NCI-H2081 (cell line): ENCODE data around the gene OAF.
"Not testable (repeated sequence)": the region's sequence is repeated elsewhere in the genome, so short reads cannot be mapped to it uniquely, and the experiment has no call there.

ENCODE experiments used
- DNase-seq, 2 experiments: peaks; one replicate each; lab custom pipeline; 2025; lab: John Stamatoyannopoulos, UW

Gene OAF

GRCh38 chr11:120210626-120211521, at the start of gene OAF:
OAF (plus strand) TSS chr11:120211032; CDS start chr11:120211280, 248 bp downstream.
- peak; percentile 37 to 68 for DNase-seq

- no peak for DNase-seq
Observed at GRCh38 chr11:120167659-120168058, 43.2 kb upstream of the OAF start.

GRCh38 chr11:120168108-120168959, 42.5 kb upstream of the OAF start:
- no peak for DNase-seq

- peak; percentile 60 to 72 for DNase-seq
Observed at GRCh38 chr11:120168960-120169681, 41.7 kb upstream of the OAF start.

- DNase-seq = no peak
Observed at GRCh38 chr11:120169981-120170698, 40.7 kb upstream of the OAF start.

- no peak for DNase-seq
Observed at GRCh38 chr11:120170741-120171261, 40.0 kb upstream of the OAF start.

- DNase-seq = peak; percentile 45 to 56
Observed at GRCh38 chr11:120172054-120172911, 38.5 kb upstream of the OAF start.

GRCh38 chr11:120173019-120173705, 37.7 kb upstream of the OAF start:
- DNase-seq = no peak

GRCh38 chr11:120173807-120174206, 37.0 kb upstream of the OAF start:
- DNase-seq = no peak

GRCh38 chr11:120174866-120175265, 36.0 kb upstream of the OAF start:
- DNase-seq = no peak

- no peak for DNase-seq
Observed at GRCh38 chr11:120178561-120179056, 32.2 kb upstream of the OAF start.

GRCh38 chr11:120179057-120179672, 31.7 kb upstream of the OAF start:
- DNase-seq = no peak

- DNase-seq = not testable (repeated sequence)
Observed at GRCh38 chr11:120180063-120180462, 30.8 kb upstream of the OAF start.

GRCh38 chr11:120180551-120181232, 30.1 kb upstream of the OAF start:
- no peak for DNase-seq

GRCh38 chr11:120181376-120181975, 29.4 kb upstream of the OAF start:
- no peak for DNase-seq

GRCh38 chr11:120182372-120182771, 28.5 kb upstream of the OAF start:
- DNase-seq = no peak

- DNase-seq = no peak
Observed at GRCh38 chr11:120182790-120183491, 27.9 kb upstream of the OAF start.
